ENCODE results near the gene CELSR1.
"Not testable (repeated sequence)": the region's sequence is repeated elsewhere in the genome, so short reads cannot be mapped to it uniquely, and the experiment has no call there.

Gene CELSR1

GRCh38 chr22:46480396-46480795, 57.0 kb downstream of the CELSR1 start:
- H3K27me3 ChIP-seq (replicated peaks; ENCODE audit: control insufficient read depth, insufficient read depth, low read length), result peaks cover 48% of the 10 kb centered on the region
- H3K4me1 ChIP-seq (ENCODE audit: control insufficient read depth, insufficient read depth, low read length), result peaks cover 2% of the 10 kb centered on the region
- peaks cover 16% of the 10 kb centered on the region for H3K9me3 ChIP-seq (ENCODE audit: control insufficient read depth, low read length)
- DNase-seq (ENCODE audit: low read depth), result no peak
- H3K36me3 ChIP-seq (ENCODE audit: control insufficient read depth, insufficient read depth, low read length, severe bottlenecking), result no peaks in the 10 kb centered on the region
- no peak overlapping the region for H3K9ac ChIP-seq (ENCODE audit: low read length)
- H3K4me3 ChIP-seq (ENCODE audit: low read length), result no peak overlapping the region

GRCh38 chr22:46479046-46479445, 58.4 kb downstream of the CELSR1 start:
- H3K4me3 ChIP-seq (ENCODE audit: low read length), result no peak overlapping the region
- no peak for DNase-seq (ENCODE audit: low read depth)
- no peaks in the 10 kb centered on the region for H3K36me3 ChIP-seq (ENCODE audit: control insufficient read depth, insufficient read depth, low read length, severe bottlenecking)
- H3K9ac ChIP-seq (ENCODE audit: low read length), result no peak overlapping the region
- peaks cover 55% of the 10 kb centered on the region for H3K27me3 ChIP-seq (replicated peaks; ENCODE audit: control insufficient read depth, insufficient read depth, low read length)
- H3K9me3 ChIP-seq (ENCODE audit: control insufficient read depth, low read length), result peaks cover 26% of the 10 kb centered on the region
- H3K4me1 ChIP-seq (ENCODE audit: control insufficient read depth, insufficient read depth, low read length), result no peaks in the 10 kb centered on the region

GRCh38 chr22:46478083-46478551, 59.3 kb downstream of the CELSR1 start:
- no peak overlapping the region for H3K4me3 ChIP-seq (ENCODE audit: low read length)
- H3K4me1 ChIP-seq (ENCODE audit: control insufficient read depth, insufficient read depth, low read length), result no peaks in the 10 kb centered on the region
- peaks cover 26% of the 10 kb centered on the region for H3K9me3 ChIP-seq (ENCODE audit: control insufficient read depth, low read length)
- no peak for DNase-seq (ENCODE audit: low read depth)
- H3K9ac ChIP-seq (ENCODE audit: low read length), result no peak overlapping the region
- H3K27me3 ChIP-seq (replicated peaks; ENCODE audit: control insufficient read depth, insufficient read depth, low read length), result peaks cover 64% of the 10 kb centered on the region
- no peaks in the 10 kb centered on the region for H3K36me3 ChIP-seq (ENCODE audit: control insufficient read depth, insufficient read depth, low read length, severe bottlenecking)

GRCh38 chr22:46476547-46476941, 60.9 kb downstream of the CELSR1 start:
- DNase-seq (ENCODE audit: low read depth), result no peak
- H3K9ac ChIP-seq (ENCODE audit: low read length), result no peak overlapping the region
- no peaks in the 10 kb centered on the region for H3K4me1 ChIP-seq (ENCODE audit: control insufficient read depth, insufficient read depth, low read length)

GRCh38 chr22:46473896-46474557, 63.4 kb downstream of the CELSR1 start:
- H3K36me3 ChIP-seq (ENCODE audit: control insufficient read depth, insufficient read depth, low read length, severe bottlenecking), result no peaks in the 10 kb centered on the region
- no peaks in the 10 kb centered on the region for H3K4me1 ChIP-seq (ENCODE audit: control insufficient read depth, insufficient read depth, low read length)
- H3K9me3 ChIP-seq (ENCODE audit: control insufficient read depth, low read length), result peaks cover 17% of the 10 kb centered on the region
- no peak for DNase-seq (ENCODE audit: low read depth)
- H3K4me3 ChIP-seq (ENCODE audit: low read length), result no peak overlapping the region
- peaks cover 60% of the 10 kb centered on the region for H3K27me3 ChIP-seq (replicated peaks; ENCODE audit: control insufficient read depth, insufficient read depth, low read length)
- H3K9ac ChIP-seq (ENCODE audit: low read length), result no peak overlapping the region

More at GRCh38 chr22:46476547-46476941, 60.9 kb downstream of the CELSR1 start:
- H3K36me3 ChIP-seq (ENCODE audit: control insufficient read depth, insufficient read depth, low read length, severe bottlenecking), result no peaks in the 10 kb centered on the region
- peaks cover 17% of the 10 kb centered on the region for H3K9me3 ChIP-seq (ENCODE audit: control insufficient read depth, low read length)
- no peak overlapping the region for H3K4me3 ChIP-seq (ENCODE audit: low read length)
- H3K27me3 ChIP-seq (replicated peaks; ENCODE audit: control insufficient read depth, insufficient read depth, low read length), result peaks cover 66% of the 10 kb centered on the region

GRCh38 chr22:46473021-46473779, 64.2 kb downstream of the CELSR1 start:
- Histone ChIP-seq H3K4me3 (ENCODE audit: low read length) (no peak overlapping the region), H3K9me3 (ENCODE audit: control insufficient read depth, low read length) (peaks cover 17% of the 10 kb centered on the region), H3K36me3 (ENCODE audit: control insufficient read depth, insufficient read depth, low read length, severe bottlenecking) (no peaks in the 10 kb centered on the region), H3K4me1 (ENCODE audit: control insufficient read depth, insufficient read depth, low read length) (no peaks in the 10 kb centered on the region), H3K9ac (ENCODE audit: low read length) (no peak overlapping the region), H3K27me3 (replicated peaks; ENCODE audit: control insufficient read depth, insufficient read depth, low read length) (peaks cover 62% of the 10 kb centered on the region)
- no peak for DNase-seq (ENCODE audit: low read depth)

GRCh38 chr22:46472722-46473016, 64.8 kb downstream of the CELSR1 start:
- H3K36me3 ChIP-seq (ENCODE audit: control insufficient read depth, insufficient read depth, low read length, severe bottlenecking), result no peaks in the 10 kb centered on the region

GRCh38 chr22:46471901-46472721, 65.3 kb downstream of the CELSR1 start:
- H3K4me1 ChIP-seq (ENCODE audit: control insufficient read depth, insufficient read depth, low read length), result no peaks in the 10 kb centered on the region
- no peak overlapping the region for H3K9ac ChIP-seq (ENCODE audit: low read length)
- peaks cover 17% of the 10 kb centered on the region for H3K9me3 ChIP-seq (ENCODE audit: control insufficient read depth, low read length)
- no peak for DNase-seq (ENCODE audit: low read depth)
- peaks cover 55% of the 10 kb centered on the region for H3K27me3 ChIP-seq (replicated peaks; ENCODE audit: control insufficient read depth, insufficient read depth, low read length)
- H3K36me3 ChIP-seq (ENCODE audit: control insufficient read depth, insufficient read depth, low read length, severe bottlenecking), result no peaks in the 10 kb centered on the region
- no peak overlapping the region for H3K4me3 ChIP-seq (ENCODE audit: low read length)

More at GRCh38 chr22:46472722-46473016, 64.8 kb downstream of the CELSR1 start:
- Histone ChIP-seq H3K4me1 (ENCODE audit: control insufficient read depth, insufficient read depth, low read length) (no peaks in the 10 kb centered on the region), H3K9ac (ENCODE audit: low read length) (no peak overlapping the region), H3K9me3 (ENCODE audit: control insufficient read depth, low read length) (peaks cover 17% of the 10 kb centered on the region), H3K27me3 (replicated peaks; ENCODE audit: control insufficient read depth, insufficient read depth, low read length) (peaks cover 59% of the 10 kb centered on the region), H3K4me3 (ENCODE audit: low read length) (no peak overlapping the region)
- DNase-seq (ENCODE audit: low read depth), result no peak

GRCh38 chr22:46471330-46471729, 66.1 kb downstream of the CELSR1 start:
- Histone ChIP-seq H3K27me3 (replicated peaks; ENCODE audit: control insufficient read depth, insufficient read depth, low read length) (peaks cover 53% of the 10 kb centered on the region), H3K9me3 (ENCODE audit: control insufficient read depth, low read length) (peaks cover 17% of the 10 kb centered on the region)
- H3K4me3 ChIP-seq (ENCODE audit: low read length); H3K36me3 ChIP-seq (ENCODE audit: control insufficient read depth, insufficient read depth, low read length, severe bottlenecking); H3K9ac ChIP-seq (ENCODE audit: low read length); H3K4me1 ChIP-seq (ENCODE audit: control insufficient read depth, insufficient read depth, low read length); DNase-seq (ENCODE audit: low read depth): not testable (repeated sequence)

GRCh38 chr22:46469711-46470110, 67.7 kb downstream of the CELSR1 start:
- peaks cover 48% of the 10 kb centered on the region for H3K27me3 ChIP-seq (replicated peaks; ENCODE audit: control insufficient read depth, insufficient read depth, low read length)
- no peak for DNase-seq (ENCODE audit: low read depth)
- H3K4me3 ChIP-seq (ENCODE audit: low read length), result no peak overlapping the region
- no peaks in the 10 kb centered on the region for H3K36me3 ChIP-seq (ENCODE audit: control insufficient read depth, insufficient read depth, low read length, severe bottlenecking)
- H3K9me3 ChIP-seq (ENCODE audit: control insufficient read depth, low read length), result peaks cover 2% of the 10 kb centered on the region
- H3K9ac ChIP-seq (ENCODE audit: low read length), result no peak overlapping the region
- H3K4me1 ChIP-seq (ENCODE audit: control insufficient read depth, insufficient read depth, low read length), result no peaks in the 10 kb centered on the region

GRCh38 chr22:46467006-46467405, 70.4 kb downstream of the CELSR1 start:
- no peak overlapping the region for H3K4me3 ChIP-seq (ENCODE audit: low read length)
- H3K36me3 ChIP-seq (ENCODE audit: control insufficient read depth, insufficient read depth, low read length, severe bottlenecking), result no peaks in the 10 kb centered on the region
- no peaks in the 10 kb centered on the region for H3K4me1 ChIP-seq (ENCODE audit: control insufficient read depth, insufficient read depth, low read length)
- no peaks in the 10 kb centered on the region for H3K9me3 ChIP-seq (ENCODE audit: control insufficient read depth, low read length)
- H3K9ac ChIP-seq (ENCODE audit: low read length), result no peak overlapping the region
- DNase-seq (ENCODE audit: low read depth), result peak; percentile 13
- H3K27me3 ChIP-seq (replicated peaks; ENCODE audit: control insufficient read depth, insufficient read depth, low read length), result peaks cover 42% of the 10 kb centered on the region
